H1 (cell line): ENCODE measurements around the gene DAO. TPM values are rescaled to one million over a fixed set of nuclear protein-coding genes. Genes with fewer than 3 reads are reported as not detected.

Experiments
- CHD2 ChIP-seq: IDR thresholded peaks from 2 replicates; pipeline ENCODE4 v1.6.1; 2012; ENCODE audit warnings: low read length, improper control_type of control experiment
- SAP30 ChIP-seq: fragments of 300-600 bp; sonication (generic); IDR thresholded peaks from 2 replicates; pipeline ENCODE4 v1.7.1; 2012; ENCODE audit warnings: low read length, moderate library complexity, mild to moderate bottlenecking, inconsistent platforms; ENCODE audit not compliant: insufficient read depth, insufficient replicate concordance
- SIX5 ChIP-seq: IDR thresholded peaks from 2 replicates; pipeline ENCODE4 v1.6.1; 2011; ENCODE audit warnings: mild to moderate bottlenecking, low read depth, low read length
- TAF7 ChIP-seq: optimal IDR thresholded peaks from 2 replicates; pipeline ENCODE3; 2011; ENCODE audit warnings: low read depth, mild to moderate bottlenecking, inconsistent platforms, low read length, moderate library complexity, borderline replicate concordance
- ZNF274 ChIP-seq: IDR thresholded peaks from 2 replicates; pipeline ENCODE4 v1.7.0; 2012; ENCODE audit warnings: low read length, borderline replicate concordance; ENCODE audit errors: extremely low read depth
- polyA plus RNA-seq, 7 experiments: library from polyadenylated mRNA; depleted of rRNA in 3 of 7; stranded (reverse) in 5 of 7; unstranded in 2 of 7; fragments of >200 nt in 5 of 7; fragments of 200-250 nt in 2 of 7; gene quantifications; 1 replicate in 5 of 7; 2 replicates in 1 of 7; 4 replicates in 1 of 7; pipeline versions ENCODE4 v1.2.1 to v1.2.3, GENCODE V29; 2011 to 2013; ENCODE audit warnings: missing spikeins in 2 of 7, mixed read lengths in 2 of 7
- total RNA-seq: library from RNA; stranded (reverse); fragmentation: NEBNext Ultra II Directional; extraction: Animal tissue kit (Norgen Biotek cat#: 25700); gene quantifications from 2 replicates; pipeline ENCODE4 v1.2.1, GENCODE V29; 2021

DAO gene
- total and polyA plus RNA-seq, 2 of the 8 experiments (the other 6 are each of a cell fraction or from before 2014, with no cell fraction given): not detected

DNA sequence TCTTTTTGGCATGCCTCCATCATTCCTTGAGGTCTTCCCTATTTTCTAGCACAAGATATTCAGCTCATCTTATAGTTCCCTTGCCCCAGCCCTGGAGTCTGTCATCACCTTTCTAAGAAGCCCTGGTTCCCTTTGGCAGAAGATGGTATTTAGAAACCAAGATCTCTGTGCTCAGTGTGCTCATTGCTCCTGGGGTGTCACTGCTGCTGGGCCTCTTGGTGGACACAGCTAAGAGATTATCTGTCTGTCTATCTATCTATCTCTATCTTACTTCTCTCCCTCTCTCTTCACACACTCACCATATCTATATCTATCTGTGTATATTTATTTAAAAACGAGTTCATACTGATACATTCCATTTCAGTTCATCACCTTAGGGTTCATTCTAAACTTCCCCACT lies 67.2 kb downstream of the DAO start (continued):
- TF ChIP-seq TAF7 (no peak), ZNF274 (no peak), SAP30 (no peak), SIX5 (no peak), CHD2 (no peak)
